K562 (cell line): Measurements from ENCODE around the gene CCNA1. TPM values are rescaled to one million over a fixed set of nuclear protein-coding genes. Genes with fewer than 3 reads are reported as not detected.

Source experiments
- ATAC-seq: fragments of 200-7000 bp; cut with Tn5 transposase; 3 replicates; pipeline ENCODE4 v1.9.1; 2020; ENCODE audit warnings: moderate library complexity
- BruUV-seq: library from RNA; stranded (reverse); fragments of 400-500 nt; replicated peaks from 2 replicates; lab custom pipeline; 2021; lab: Mats Ljungman, UMichigan
- CTCF ChIA-PET: fragments of 300-600 bp; formaldehyde crosslinking; extraction: SDS; loops from one replicate; lab custom pipeline; 2021; ENCODE audit warnings: low intra/inter-chr PET ratio; lab: Yijun Ruan, JAX
- POLR2A ChIA-PET: fragments of 300-600, 350-650 bp; sonication (Branson Sonifier 250); formaldehyde crosslinking; extraction: SDS; loops from one replicate; lab custom pipeline; 2021; ENCODE audit warnings: antibody characterized with exemption, inconsistent platforms; lab: Yijun Ruan, JAX
- DNase-seq, 4 experiments: peaks; one replicate each; pipeline versions ENCODE4 v3.0.0 to v3.0.0-alpha.2; 2011 to 2018; ENCODE audit warnings: low spot score in 3 of 4, mixed read lengths in 3 of 4; ENCODE audit errors: extremely low read depth in 1 of 4
- FAIRE-seq: peaks from 2 replicates; lab custom pipeline; 2011; peaks lifted over from hg19 to GRCh38; lab: Jason Lieb, UNC
- H2AFZ ChIP-seq: 2 replicates; pipeline ENCODE4 v1.6.0; 2011; ENCODE audit warnings: low read depth, low read length, control low read depth, inconsistent platforms
- H3K27ac ChIP-seq: fragments of 200-600 bp; 3 replicates; pipeline ENCODE4 v1.8.0; 2011; ENCODE audit warnings: low read depth, mild to moderate bottlenecking, control low read depth, inconsistent platforms, low read length, moderate library complexity, mixed read lengths; ENCODE audit errors: extremely low read depth
- H3K27me3 ChIP-seq, 2 experiments: fragments of 300-600 bp in 1 of 2; 2 replicates in 1 of 2; 3 replicates in 1 of 2; pipeline versions ENCODE4 v1.6.0 to v1.8.0; 2011; ENCODE audit warnings: inconsistent platforms in 2 of 2, low read length in 2 of 2, mild to moderate bottlenecking in 1 of 2, mixed read lengths in 1 of 2, moderate library complexity in 1 of 2; ENCODE audit not compliant: control insufficient read depth in 2 of 2, insufficient read depth in 2 of 2
- H3K36me3 ChIP-seq: fragments of 300-600 bp; 3 replicates; pipeline ENCODE4 v1.8.0; 2011; ENCODE audit warnings: mild to moderate bottlenecking, low read length, inconsistent platforms; ENCODE audit not compliant: control insufficient read depth, insufficient read depth
- H3K4me1 ChIP-seq, 2 experiments: fragments of 200-600 bp in 1 of 2; replicated peaks in 1 of 2; 2 replicates in 1 of 2; 3 replicates in 1 of 2; pipeline versions ENCODE4 v1.5.1 to v1.8.0; 2011; ENCODE audit warnings: inconsistent platforms in 2 of 2, low read length in 2 of 2, mild to moderate bottlenecking in 1 of 2, mixed read lengths in 1 of 2, moderate library complexity in 1 of 2; ENCODE audit not compliant: control insufficient read depth in 2 of 2, insufficient read depth in 2 of 2
- H3K4me2 ChIP-seq: 2 replicates; pipeline ENCODE4 v1.6.1; 2011; ENCODE audit warnings: low read length, control low read depth, inconsistent platforms, mixed read lengths; ENCODE audit not compliant: insufficient read depth
- H3K4me3 ChIP-seq: fragments of 200-600 bp; sonication (generic), shearing (Covaris generic); 2 replicates; pipeline ENCODE4 v1.5.1; 2016; ENCODE audit warnings: control low read depth, inconsistent platforms
- H3K79me2 ChIP-seq: fragments of 200-600 bp; 3 replicates; pipeline ENCODE4 v1.8.0; 2011; ENCODE audit warnings: low read length, inconsistent platforms; ENCODE audit not compliant: control insufficient read depth, insufficient read depth
- H3K9ac ChIP-seq, 2 experiments: 2 replicates each; pipeline versions ENCODE4 v1.6.0 to v1.6.1; 2011; ENCODE audit warnings: low read depth in 2 of 2, low read length in 2 of 2, control low read depth in 1 of 2, inconsistent platforms in 1 of 2, mild to moderate bottlenecking in 1 of 2, mixed read lengths in 1 of 2; ENCODE audit not compliant: insufficient read depth in 1 of 2
- H3K9me1 ChIP-seq: one replicate; pipeline ENCODE4 v1.6.0; 2011; ENCODE audit warnings: inconsistent platforms, mild to moderate bottlenecking, low read length, moderate library complexity; ENCODE audit not compliant: control insufficient read depth, insufficient read depth
- H3K9me3 ChIP-seq: replicated peaks from 2 replicates; pipeline ENCODE4 v1.5.1; 2011; ENCODE audit warnings: low read depth, low read length, inconsistent platforms; ENCODE audit not compliant: control insufficient read depth, insufficient read depth
- H4K20me1 ChIP-seq: replicated peaks from 2 replicates; pipeline ENCODE4 v1.6.1; 2011; ENCODE audit warnings: low read length, inconsistent platforms, mixed read lengths; ENCODE audit not compliant: control insufficient read depth, insufficient read depth
- BCL6 ChIP-seq: fragments of 250-450 bp; sonication (Bioruptor Pico); IDR thresholded peaks from 2 replicates; pipeline ENCODE4 v1.4.0; 2020
- ETV6 ChIP-seq, 3 experiments: fragments of 150-350 bp in 1 of 3; sonication (generic) in 1 of 3; formaldehyde crosslinking in 1 of 3; IDR thresholded peaks; 2 replicates each; pipeline versions ENCODE4 v1.6.1 to v1.8.0; 2014 to 2022; ENCODE audit warnings: borderline replicate concordance in 2 of 3, low read depth in 2 of 3, antibody characterized with exemption in 1 of 3, low read length in 1 of 3, mild to moderate bottlenecking in 1 of 3, missing genetic modification reagents in 1 of 3
- MTA3 ChIP-seq: fragments of 450-650 bp; formaldehyde crosslinking; IDR thresholded peaks from 2 replicates; pipeline ENCODE4 v1.6.1; 2017; ENCODE audit warnings: mild to moderate bottlenecking, borderline replicate concordance
- PML ChIP-seq: IDR thresholded peaks from 2 replicates; pipeline ENCODE4 v1.6.1; 2012; ENCODE audit warnings: low read length, inconsistent platforms
- RNF2 ChIP-seq: sonication (generic); IDR thresholded peaks from 2 replicates; pipeline ENCODE4 v1.6.1; 2016
- SMAD3 ChIP-seq: fragments of 450-650 bp; formaldehyde crosslinking; conservative IDR thresholded peaks from 2 replicates; pipeline ENCODE4 v1.4.0; 2020; ENCODE audit warnings: mild to moderate bottlenecking
- TEAD1 ChIP-seq, 2 experiments: fragments of 450-650 bp in 1 of 2; sonication (generic) in 1 of 2; formaldehyde crosslinking; IDR thresholded peaks; 2 replicates each; pipeline versions ENCODE4 v1.4.0 to v1.8.0; 2020 to 2022; ENCODE audit warnings: mild to moderate bottlenecking in 2 of 2, missing genetic modification reagents in 1 of 2
- ZKSCAN3 ChIP-seq: fragments of 250-450 bp; sonication (Bioruptor Pico); IDR thresholded peaks from 2 replicates; pipeline ENCODE4 v1.4.0; 2020
- ZNF778 ChIP-seq: fragments of 450-650 bp; formaldehyde crosslinking; IDR thresholded peaks from 2 replicates; pipeline ENCODE4 v1.4.0; 2020; ENCODE audit warnings: mild to moderate bottlenecking, moderate library complexity
- WGBS: fragments of 100-300 bp; shearing (Covaris generic); methylation state at CpG from one replicate; pipeline ENCODE4 v1.1.6; 2016; ENCODE audit warnings: low coverage, mixed read lengths; ENCODE audit not compliant: insufficient coverage; ENCODE audit errors: missing lambda C conversion rate; 5-methylcytosine and 5-hydroxymethylcytosine counted together
- in situ Hi-C: fragments of 300-500 bp; cut with MboI; formaldehyde crosslinking; loops from 4 replicates; pipeline ENCODE4 v1.15.0; 2018; ENCODE audit warnings: inconsistent platforms, mixed read lengths
- intact Hi-C: fragments of 100-400 bp; cut with micrococcal nuclease; formaldehyde crosslinking; loops from 2 replicates; pipeline ENCODE4 v1.14.2; 2022
- polyA plus RNA-seq, 8 experiments: library from polyadenylated mRNA; depleted of rRNA in 4 of 8; stranded (reverse) in 5 of 8; unstranded in 3 of 8; fragments of >200 nt; fragmentation: Nextera tagmentation in 2 of 8; fragmentation: Illumina TruSeq in 1 of 8; extraction: Ambion mirVana in 2 of 8; extraction: Trizol in 1 of 8; gene quantifications; 2 replicates each; pipeline versions ENCODE4 v1.2.1 to v1.2.3, GENCODE V29; 2011 to 2014; ENCODE audit warnings: inconsistent platforms in 1 of 8, missing spikeins in 1 of 8
- total RNA-seq, 7 experiments: library from RNA; depleted of rRNA in 6 of 7; stranded (reverse); fragments of >200 nt in 6 of 7; fragmentation: Illumina TruSeq in 2 of 7; extraction: Trizol in 2 of 7; gene quantifications; 2 replicates each; pipeline versions ENCODE4 v1.2.1 to v1.2.3, GENCODE V29; 2011 to 2021; ENCODE audit warnings: low replicate concordance in 1 of 7
- TF ChIP-seq, protein P1 (sequence below): fragments of 250-450 bp; sonication (Bioruptor Pico); IDR thresholded peaks from 2 replicates; pipeline ENCODE4 v1.5.0; 2022; ENCODE audit warnings: mild to moderate bottlenecking
- TF ChIP-seq, protein P2 (sequence below): sonication (generic); formaldehyde crosslinking; IDR thresholded peaks from 2 replicates; pipeline ENCODE4 v1.9.0; 2022; ENCODE audit warnings: mild to moderate bottlenecking, missing genetic modification reagents

Gene CCNA1
- total and polyA plus RNA-seq, 9 of the 15 experiments (the other 6 are each of a cell fraction or from before 2014, with no cell fraction given): 0.08 TPM; not detected in 8

DNA sequence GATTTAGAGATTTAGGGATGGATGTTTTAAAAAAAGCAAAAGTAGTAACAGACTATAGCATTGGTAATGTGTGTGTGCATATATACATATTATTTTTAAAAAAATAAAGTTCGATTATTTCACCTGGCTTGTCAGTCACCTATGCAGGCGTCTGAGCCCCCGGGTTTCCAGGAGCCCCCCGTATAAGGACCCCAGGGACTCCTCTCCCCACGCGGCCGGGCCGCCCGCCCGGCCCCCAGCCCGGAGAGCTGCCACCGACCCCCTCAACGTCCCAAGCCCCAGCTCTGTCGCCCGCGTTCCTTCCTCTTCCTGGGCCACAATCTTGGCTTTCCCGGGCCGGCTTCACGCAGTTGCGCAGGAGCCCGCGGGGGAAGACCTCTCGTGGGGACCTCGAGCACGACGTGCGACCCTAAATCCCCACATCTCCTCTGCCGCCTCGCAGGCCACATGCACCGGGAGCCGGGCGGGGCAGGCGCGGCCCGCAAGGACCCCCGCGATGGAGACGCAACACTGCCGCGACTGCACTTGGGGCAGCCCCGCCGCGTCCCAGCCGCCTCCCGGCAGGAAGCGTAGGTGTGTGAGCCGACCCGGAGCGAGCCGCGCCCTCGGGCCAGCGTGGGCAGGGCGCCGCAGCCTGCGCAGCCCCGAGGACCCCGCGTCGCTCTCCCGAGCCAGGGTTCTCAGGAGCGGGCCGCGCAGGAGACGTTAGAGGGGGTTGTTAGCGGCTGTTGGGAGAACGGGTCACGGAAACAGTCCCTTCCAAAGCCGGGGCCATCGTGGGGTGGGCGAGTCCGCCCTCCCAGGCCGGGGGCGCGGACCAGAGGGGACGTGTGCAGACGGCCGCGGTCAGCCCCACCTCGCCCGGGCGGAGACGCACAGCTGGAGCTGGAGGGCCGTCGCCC, 840 bp upstream of the CCNA1 start:
- intact Hi-C loops (no loop called here), in situ Hi-C loops (no loop called here)
- FAIRE-seq: no peak
- no peak overlapping the region for H2AFZ ChIP-seq
- H3K36me3 ChIP-seq: no peaks in the 10 kb centered on the region
- no peak overlapping the region for H3K4me2 ChIP-seq
- H3K27ac ChIP-seq: no peak overlapping the region
- peaks cover 6 to 20% of the 10 kb centered on the region in 2 experiments; a peak in 3 of 5 replicates for H3K27me3 ChIP-seq
- ChIA-PET CTCF (no interaction called here), POLR2A (no interaction called here)
- no peaks in the 10 kb centered on the region for H3K9me3 ChIP-seq
- no peaks in the 10 kb centered on the region for H4K20me1 ChIP-seq
- TF ChIP-seq MTA3 (no peak), TEAD1 (CRISPR knock-in tag; IDR thresholded peaks at IDR 0.05) (no peak), ZNF778 (CRISPR knock-in tag) (no peak), RNF2 (no peak), PML (no peak), ZKSCAN3 (CRISPR knock-in tag) (no peak), BCL6 (CRISPR knock-in tag) (no peak), ETV6 (IDR thresholded peaks at IDR 0.05; ENCODE audit: borderline replicate concordance in 1 of 2, low read depth in 2 of 2, low read length in 1 of 2) (no peak), ETV6 (CRISPR knock-in tag; IDR thresholded peaks at IDR 0.05; ENCODE audit: borderline replicate concordance) (no peak), SMAD3 (CRISPR knock-in tag) (no peak)
- TF ChIP-seq, protein P1, sequence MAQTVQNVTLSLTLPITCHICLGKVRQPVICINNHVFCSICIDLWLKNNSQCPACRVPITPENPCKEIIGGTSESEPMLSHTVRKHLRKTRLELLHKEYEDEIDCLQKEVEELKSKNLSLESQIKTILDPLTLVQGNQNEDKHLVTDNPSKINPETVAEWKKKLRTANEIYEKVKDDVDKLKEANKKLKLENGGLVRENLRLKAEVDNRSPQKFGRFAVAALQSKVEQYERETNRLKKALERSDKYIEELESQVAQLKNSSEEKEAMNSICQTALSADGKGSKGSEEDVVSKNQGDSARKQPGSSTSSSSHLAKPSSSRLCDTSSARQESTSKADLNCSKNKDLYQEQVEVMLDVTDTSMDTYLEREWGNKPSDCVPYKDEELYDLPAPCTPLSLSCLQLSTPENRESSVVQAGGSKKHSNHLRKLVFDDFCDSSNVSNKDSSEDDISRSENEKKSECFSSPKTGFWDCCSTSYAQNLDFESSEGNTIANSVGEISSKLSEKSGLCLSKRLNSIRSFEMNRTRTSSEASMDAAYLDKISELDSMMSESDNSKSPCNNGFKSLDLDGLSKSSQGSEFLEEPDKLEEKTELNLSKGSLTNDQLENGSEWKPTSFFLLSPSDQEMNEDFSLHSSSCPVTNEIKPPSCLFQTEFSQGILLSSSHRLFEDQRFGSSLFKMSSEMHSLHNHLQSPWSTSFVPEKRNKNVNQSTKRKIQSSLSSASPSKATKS: no peak
- TF ChIP-seq, protein P2, sequence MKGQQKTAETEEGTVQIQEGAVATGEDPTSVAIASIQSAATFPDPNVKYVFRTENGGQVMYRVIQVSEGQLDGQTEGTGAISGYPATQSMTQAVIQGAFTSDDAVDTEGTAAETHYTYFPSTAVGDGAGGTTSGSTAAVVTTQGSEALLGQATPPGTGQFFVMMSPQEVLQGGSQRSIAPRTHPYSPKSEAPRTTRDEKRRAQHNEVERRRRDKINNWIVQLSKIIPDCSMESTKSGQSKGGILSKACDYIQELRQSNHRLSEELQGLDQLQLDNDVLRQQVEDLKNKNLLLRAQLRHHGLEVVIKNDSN (CRISPR knock-in tag): no peak
- no peaks in the 10 kb centered on the region for H3K9me1 ChIP-seq
- no peak for ATAC-seq
- no peak for DNase-seq
- BruUV-seq: no TSS peak
- H3K9ac ChIP-seq: no peak overlapping the region
- H3K4me3 ChIP-seq: no peak overlapping the region
- H3K79me2 ChIP-seq: no peaks in the 10 kb centered on the region
- WGBS: 22% methylated on average over 35 of the region's 85 CpGs
- H3K4me1 ChIP-seq: peaks cover 0 to 11% of the 10 kb centered on the region in 2 experiments; a peak in 2 of 5 replicates
